GOT3 (cell line): ENCODE data around the gene CENATAC.
"Not testable (repeated sequence)": the region's sequence is repeated elsewhere in the genome, so short reads cannot be mapped to it uniquely, and the experiment has no call there.

Source experiments
- DNase-seq: peaks from one replicate; lab custom pipeline; 2025; ENCODE audit warnings: mixed read lengths; lab: John Stamatoyannopoulos, UW

The CENATAC gene

GRCh38 chr11:118996926-118997626, 862 bp upstream of the CENATAC start:
- DNase-seq = no peak

- no peak for DNase-seq
These were observed 415 bp downstream of the CENATAC start for GRCh38 chr11:118998388-118998717.

GRCh38 chr11:118998822-118999221, 884 bp downstream of the CENATAC start:
- no peak for DNase-seq

- no peak for DNase-seq
These were observed 3.0 kb downstream of the CENATAC start for GRCh38 chr11:119000906-119001305.

GRCh38 chr11:119006656-119007055, 8.7 kb downstream of the CENATAC start:
- no peak for DNase-seq

- no peak for DNase-seq
These were observed 13.6 kb downstream of the CENATAC start for GRCh38 chr11:119011476-119012053.

- DNase-seq = no peak
These were observed 14.8 kb downstream of the CENATAC start for GRCh38 chr11:119012629-119013170.

GRCh38 chr11:119014209-119014924, 16.4 kb downstream of the CENATAC start:
- DNase-seq = no peak

GRCh38 chr11:119015054-119015611, 17.2 kb downstream of the CENATAC start:
- DNase-seq = no peak

- no peak for DNase-seq
These were observed 18.5 kb downstream of the CENATAC start for GRCh38 chr11:119016216-119017009.

GRCh38 chr11:119017377-119017776, 19.4 kb downstream of the CENATAC start:
- DNase-seq = not testable (repeated sequence)

GRCh38 chr11:119018074-119018938, 20.4 kb downstream of the CENATAC start, which contains the start of the genes RPS25 and TRAPPC4:
Gene RPS25 (minus strand): TSS chr11:119018343. CDS start chr11:119018284, 59 bp downstream.
Gene TRAPPC4 (plus strand): TSS chr11:119018766. CDS start chr11:119018796, 30 bp downstream.
- DNase-seq = peak; percentile 53

- no peak for DNase-seq
These were observed 22.1 kb downstream of the CENATAC start for GRCh38 chr11:119019996-119020395.

GRCh38 chr11:119021631-119022030, 23.7 kb downstream of the CENATAC start:
- no peak for DNase-seq

GRCh38 chr11:119023741-119024140, 25.8 kb downstream of the CENATAC start:
- no peak for DNase-seq

- DNase-seq = no peak
These were observed 26.6 kb downstream of the CENATAC start for GRCh38 chr11:119024430-119025098.

- no peak for DNase-seq
These were observed 27.1 kb downstream of the CENATAC start for GRCh38 chr11:119025099-119025473.

GRCh38 chr11:119025541-119025940, 27.6 kb downstream of the CENATAC start:
- no peak for DNase-seq

GRCh38 chr11:119025978-119026766, 28.2 kb downstream of the CENATAC start:
- DNase-seq = no peak
